HG02763 (cell line): ENCODE results near the gene COPS6.
A peak's percentile ranks its signal among the peaks of the same experiment; 100 is the strongest.

Experiments
- ATAC-seq: cut with Tn5 transposase; IDR thresholded peaks from one replicate; pipeline ENCODE4 v1.9.1; 2021; ENCODE audit warnings: mild to moderate bottlenecking, moderate library complexity; ENCODE audit not compliant: unreplicated experiment

Gene COPS6

DNA sequence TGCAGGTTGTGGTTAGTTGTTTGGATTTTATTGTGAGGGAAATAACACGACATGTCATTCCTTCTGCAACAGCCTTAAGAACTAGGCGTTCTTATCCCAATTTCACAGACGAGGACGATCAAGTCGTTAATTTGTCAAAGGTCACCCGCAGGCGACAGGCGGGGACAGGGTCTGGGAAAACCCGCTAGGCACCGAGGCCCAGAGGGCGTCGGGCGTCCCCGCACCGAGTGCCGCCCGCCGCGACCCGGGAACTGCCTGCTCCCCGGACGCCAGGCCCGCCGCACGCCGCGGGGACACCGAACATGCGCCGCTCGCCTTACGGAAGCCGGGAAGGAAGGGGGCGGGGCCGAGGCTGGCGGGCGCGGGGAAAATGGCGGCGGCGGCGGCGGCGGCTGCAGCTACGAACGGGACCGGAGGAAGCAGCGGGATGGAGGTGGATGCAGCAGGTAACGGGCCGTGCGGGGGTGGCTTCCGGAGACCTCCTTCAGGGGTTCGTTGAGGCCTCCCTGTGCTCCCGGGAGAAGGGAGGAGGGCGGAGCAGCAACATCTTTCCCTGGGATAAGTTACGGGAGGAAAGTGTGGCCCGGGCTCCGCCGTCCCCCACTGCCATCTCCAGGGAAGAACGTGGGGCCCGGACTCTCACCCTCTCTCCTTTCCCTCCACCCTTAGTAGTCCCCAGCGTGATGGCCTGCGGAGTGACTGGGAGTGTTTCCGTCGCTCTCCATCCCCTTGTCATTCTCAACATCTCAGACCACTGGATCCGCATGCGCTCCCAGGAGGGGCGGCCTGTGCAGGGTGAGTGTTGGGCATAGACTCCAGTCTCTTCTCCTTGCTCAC, at the start of gene COPS6:
Gene COPS6 (plus strand): TSS at position 349 of the 837 bp plus-strand sequence. CDS start 22 bp downstream, at position 371.
- peak; percentile 69 for ATAC-seq

DNA sequence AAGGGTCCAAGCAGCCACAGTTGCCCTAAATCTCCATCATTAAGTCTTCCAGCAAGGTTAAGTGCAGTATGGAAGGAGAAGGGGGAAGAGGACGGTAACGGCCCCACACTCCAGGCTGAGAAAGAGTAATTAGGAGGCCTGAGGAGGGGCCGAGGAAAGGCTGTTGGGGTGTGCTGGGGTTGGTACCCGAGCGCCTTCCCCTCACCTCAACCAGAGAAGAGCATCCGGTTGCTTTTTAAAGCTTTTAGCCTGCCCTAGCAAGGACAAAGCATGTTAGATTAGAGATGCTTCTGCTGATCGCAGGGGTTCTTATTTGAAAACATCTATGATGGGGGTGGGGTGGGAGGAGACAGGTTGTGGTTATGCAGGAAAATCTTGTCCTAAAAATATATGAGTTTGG, 48.2 kb upstream of the COPS6 start:
- ATAC-seq, result no peak

DNA sequence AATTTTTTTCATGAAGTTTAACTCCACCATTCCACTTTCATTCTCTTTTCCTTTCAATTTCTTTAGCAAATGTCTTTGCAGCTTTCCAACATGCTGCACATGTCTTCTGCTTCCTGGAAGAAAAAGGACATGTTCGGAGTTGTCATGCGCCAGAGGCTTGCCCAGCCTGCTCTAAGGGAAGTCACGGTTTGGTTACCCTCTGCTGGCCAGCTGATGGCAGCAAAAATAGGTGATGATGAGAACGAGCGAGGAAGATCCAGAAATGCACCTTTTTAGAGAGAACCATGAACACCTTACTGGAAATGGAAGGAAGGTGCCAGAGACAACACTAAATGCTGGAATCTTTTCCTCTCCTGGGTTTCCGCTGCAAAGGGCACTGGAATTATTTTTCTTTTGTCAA, 44.1 kb upstream of the COPS6 start:
- no peak for ATAC-seq

DNA sequence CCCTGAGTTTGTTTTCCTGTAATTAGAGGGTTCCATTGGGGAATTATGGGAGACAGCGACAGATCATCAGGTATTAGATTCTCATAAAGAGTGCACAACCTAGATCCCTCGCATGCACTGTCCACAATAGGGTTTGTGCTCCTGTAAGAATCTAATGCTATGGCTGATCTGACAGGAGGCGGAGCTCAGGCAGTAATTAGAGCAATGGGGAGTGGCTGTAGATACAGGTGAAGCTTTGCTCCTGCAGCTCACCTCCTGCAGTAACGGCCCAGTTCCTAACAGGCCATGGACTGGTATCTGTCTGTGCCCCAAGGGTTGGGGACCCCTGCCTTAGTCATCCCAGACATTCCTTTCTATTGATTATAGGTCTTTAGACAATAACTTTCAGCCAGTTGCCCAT, 40.1 kb upstream of the COPS6 start:
- no peak for ATAC-seq

DNA sequence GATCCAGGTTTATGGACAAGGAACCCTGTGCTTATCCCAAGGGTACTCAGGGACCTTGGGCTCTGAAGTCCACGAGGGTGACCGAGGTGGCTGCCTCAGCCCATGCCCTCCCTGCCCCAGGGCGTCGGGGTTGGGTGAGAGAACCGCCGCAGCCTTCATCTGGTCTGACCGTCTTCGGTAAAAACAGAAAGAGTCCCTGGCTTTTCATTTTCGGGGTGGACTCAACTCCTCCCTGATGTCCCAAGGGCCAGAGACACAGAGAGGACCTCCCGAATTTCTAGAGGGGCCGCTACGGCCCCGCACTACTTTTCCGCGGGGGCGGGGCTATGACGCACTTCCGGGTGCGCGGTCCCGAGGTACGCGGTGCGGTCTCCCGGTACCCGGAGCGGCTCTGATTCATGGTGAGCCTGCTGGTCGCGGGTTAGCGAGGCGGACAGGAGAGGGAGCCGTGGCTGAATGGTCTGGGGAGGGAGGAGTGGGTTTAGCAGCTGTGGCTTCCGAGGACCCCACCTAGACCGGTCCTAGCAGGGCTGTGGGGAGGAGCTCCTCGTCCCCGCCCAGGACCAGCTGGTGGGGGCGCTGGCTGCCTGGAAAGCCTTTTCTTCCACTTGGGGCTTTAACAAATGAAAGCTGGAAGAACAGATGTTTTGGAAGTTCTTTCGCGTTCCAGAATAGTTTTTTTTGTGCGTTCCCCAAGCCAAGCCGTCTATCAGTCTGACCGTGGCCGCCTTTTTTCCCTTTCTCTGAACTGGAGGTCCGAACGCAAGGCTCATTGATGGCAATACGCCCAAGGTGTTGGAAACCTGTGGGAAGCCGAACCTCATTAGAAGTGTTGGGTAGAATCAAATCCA, 39.1 kb upstream of the COPS6 start, which contains the start of gene ZSCAN21:
Gene ZSCAN21 (plus strand): TSS at position 334 of the 851 bp plus-strand sequence. CDS start 7,233 bp downstream, outside the sequence.
- peak; percentile 89 for ATAC-seq

DNA sequence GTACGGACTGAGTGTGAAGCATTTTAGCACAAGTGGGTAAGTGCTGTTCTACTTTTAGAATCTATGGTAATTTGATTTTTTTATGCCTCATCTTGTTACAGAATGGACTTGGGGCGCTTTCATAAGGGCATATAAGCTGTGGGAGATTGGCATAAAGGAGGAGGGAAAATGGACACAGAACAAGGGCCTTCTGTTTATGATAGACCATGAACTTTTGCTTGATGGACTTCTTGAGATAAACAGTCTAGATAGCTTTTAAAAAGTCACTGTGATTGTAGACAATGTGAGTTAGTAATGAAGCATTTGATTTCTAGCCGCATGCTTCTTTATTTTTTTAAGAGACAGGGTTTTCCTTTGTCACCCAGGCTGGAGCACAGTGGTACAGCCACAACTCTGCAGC, 37.2 kb upstream of the COPS6 start:
- ATAC-seq, result no peak

DNA sequence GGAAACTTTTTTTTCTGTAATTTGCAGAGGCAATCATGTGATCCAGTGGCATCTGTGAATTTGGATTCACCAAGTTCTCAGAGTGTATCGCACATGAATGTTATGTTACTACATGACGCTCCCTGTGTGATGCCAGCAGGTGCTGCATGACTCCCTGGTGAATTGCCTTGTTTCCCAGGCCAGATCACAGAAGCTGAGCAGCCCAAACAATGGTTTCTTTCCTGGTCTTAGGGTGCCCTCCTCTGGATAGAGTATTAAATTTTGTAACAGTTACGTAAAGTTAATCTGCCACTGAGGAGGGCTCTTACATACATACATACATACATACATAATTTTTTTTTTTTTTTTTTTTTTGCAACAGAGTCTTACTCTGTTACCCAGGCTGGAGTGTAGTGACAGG, 35.6 kb upstream of the COPS6 start:
- ATAC-seq, result no peak

DNA sequence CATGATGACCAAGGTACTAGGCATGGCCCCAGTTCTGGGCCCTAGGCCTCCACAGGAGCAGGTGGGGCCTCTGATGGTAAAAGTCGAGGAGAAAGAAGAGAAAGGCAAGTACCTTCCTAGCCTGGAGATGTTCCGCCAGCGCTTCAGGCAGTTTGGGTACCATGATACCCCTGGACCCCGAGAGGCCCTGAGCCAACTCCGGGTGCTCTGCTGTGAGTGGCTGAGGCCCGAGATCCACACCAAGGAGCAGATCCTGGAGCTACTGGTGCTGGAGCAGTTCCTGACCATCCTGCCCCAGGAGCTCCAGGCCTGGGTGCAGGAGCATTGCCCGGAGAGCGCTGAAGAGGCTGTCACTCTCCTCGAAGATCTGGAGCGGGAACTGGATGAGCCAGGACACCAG, 31.8 kb upstream of the COPS6 start:
- ATAC-seq, result no peak

DNA sequence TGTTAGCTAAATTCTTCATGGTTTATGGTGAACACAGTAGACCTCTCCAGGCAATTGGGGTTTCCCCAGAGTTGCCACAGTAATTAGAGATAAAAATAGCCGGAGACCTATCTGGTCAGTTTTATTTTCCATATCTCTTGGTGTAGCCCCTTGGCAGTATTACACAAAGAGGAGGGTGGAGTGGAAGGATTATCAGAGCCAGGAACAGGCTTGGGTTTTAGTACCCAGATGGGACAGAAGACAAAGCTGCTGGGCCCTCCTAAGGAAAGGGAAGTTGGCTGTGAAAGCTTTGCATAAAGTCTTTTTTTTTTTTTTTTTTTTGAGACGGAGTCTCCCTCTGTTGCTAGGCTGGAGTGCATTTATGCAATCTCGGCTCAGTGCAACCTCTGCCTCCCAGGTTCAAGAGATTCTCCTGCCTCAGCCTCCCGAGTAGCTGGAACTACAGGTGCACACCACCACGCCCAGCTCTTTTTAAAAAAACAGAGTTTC, 29.5 kb upstream of the COPS6 start:
- no peak for ATAC-seq

DNA sequence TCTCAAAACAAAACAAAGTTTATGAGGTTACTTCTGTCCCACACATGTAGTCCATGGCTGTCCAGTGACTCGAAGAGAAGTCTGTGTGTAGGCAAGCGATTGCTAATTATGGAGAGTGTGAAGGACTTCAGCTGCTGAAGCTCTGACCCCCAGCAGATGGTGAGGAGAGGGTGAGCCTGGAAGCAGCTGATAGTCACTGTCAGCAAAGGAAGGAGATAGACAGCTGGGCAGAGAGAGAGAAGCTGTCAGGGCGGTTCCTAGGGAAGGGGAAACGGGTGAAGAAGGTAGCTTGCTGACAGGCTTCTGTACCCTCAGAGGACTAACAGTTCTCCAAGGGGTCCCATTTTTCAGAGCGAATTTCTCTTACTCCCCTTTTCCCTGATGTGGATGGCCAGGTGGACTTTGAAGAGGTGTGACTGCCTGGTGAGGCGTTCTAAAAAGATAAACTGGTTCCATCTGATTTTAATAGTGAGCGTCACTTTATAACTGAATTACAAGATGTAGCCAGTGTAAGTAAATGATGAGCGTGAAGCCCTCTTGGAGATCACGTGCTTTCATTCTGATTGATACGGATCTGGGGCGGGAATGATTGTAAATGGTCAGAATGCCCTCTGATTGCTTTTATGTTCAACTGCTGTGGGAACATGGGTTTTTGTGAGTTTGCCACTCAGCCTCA, 27.1 kb upstream of the COPS6 start:
- ATAC-seq, result no peak

DNA sequence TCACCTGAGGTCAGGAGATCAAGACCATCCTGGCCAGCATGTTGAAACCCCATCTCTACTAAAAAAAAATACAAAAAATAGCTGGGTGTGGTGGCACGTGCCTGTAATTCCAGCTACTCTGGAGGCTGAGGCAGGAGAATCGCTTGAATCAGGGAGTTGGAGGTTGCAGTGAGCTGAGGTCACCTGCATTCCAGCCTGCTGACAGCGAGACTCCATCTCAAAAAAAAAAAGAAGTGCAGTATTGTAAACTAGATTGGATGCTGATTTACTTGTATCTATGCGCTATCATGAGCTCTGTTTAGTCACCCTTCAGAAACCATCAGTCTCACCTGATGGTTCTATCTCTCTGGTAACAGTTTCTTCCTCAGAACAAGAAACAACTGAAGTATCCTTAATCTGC, 25.4 kb upstream of the COPS6 start:
- ATAC-seq, result no peak

DNA sequence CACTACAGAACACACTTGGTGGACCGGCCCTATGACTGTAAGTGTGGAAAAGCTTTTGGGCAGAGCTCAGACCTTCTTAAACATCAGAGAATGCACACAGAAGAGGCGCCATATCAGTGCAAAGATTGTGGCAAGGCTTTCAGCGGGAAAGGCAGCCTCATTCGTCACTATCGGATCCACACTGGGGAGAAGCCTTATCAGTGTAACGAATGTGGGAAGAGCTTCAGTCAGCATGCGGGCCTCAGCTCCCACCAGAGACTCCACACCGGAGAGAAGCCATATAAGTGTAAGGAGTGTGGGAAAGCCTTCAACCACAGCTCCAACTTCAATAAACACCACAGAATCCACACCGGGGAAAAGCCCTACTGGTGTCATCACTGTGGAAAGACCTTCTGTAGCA, 24.6 kb upstream of the COPS6 start:
- no peak for ATAC-seq

DNA sequence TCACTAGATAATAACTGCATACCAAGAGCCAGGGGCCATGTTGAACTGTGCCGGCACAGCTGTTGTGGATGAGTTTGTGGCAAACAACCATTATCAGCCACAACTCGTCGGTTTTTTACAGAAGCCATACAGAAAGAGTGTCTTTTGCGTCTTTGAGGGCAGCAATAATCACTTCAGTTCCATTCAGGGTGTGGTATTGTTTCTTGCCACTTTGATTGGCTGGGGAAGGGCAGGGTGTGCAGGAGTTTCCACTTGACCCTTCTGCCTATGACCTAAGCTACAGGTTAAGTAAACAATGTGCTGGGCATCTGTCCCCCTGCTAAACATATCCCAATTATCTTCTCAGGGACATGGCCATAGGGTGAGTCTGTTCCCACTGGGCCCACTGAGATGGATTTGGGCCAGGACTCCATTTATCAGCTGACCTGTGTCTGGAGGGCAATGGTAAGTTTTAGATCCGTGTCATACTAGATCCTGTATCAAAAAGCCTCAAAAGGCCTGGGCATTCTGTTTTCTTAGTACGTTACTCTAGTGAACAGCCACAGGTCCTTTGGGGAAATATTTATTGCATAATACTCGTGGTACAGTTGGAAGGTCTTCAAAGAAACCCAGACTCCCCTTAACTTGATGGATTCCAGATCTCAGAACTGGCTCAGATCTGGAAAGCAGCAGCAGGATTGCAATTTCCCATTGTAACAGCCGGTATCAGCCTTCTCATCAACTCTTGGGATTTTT, 23.1 kb upstream of the COPS6 start:
- ATAC-seq, result no peak

DNA sequence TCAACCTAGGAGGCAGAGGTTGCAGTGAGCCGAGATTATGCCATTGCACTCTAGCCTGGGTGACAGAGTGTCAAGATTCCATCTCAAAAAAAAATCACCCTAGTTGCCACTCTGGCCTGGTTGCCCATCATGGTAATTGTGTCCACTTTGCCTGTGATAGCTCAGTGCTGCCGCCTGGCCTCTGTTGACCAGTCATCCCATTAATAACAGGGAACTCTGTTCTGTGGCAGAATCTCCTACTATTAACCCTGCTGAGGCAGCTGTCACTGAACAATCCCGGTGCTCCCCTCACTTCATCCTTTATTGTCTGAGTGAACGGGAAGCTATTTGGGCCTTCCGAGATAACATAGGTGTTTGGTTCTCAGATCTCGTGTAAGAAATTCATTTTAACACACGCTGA, 21.8 kb upstream of the COPS6 start:
- ATAC-seq, result no peak

DNA sequence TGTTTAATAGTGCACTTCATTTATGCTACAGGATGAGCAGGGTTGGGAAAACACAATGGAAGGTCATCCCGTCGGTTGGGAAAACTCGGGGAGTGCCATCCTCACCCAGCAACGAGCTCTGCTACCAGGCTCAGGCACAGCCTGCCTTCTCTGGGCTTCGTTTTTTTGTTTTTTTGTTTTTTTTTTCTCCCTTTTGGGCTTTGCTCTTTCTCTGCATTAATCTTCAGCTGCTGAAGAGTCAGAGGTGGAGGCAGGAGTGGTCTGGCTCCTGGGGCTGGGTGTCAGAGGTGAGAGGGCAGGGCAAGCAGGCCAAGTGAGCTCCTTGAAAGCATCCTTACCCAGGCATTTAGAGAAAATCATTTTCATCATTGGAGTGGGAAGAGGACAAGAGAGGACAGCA, 18.8 kb upstream of the COPS6 start:
- no peak for ATAC-seq

DNA sequence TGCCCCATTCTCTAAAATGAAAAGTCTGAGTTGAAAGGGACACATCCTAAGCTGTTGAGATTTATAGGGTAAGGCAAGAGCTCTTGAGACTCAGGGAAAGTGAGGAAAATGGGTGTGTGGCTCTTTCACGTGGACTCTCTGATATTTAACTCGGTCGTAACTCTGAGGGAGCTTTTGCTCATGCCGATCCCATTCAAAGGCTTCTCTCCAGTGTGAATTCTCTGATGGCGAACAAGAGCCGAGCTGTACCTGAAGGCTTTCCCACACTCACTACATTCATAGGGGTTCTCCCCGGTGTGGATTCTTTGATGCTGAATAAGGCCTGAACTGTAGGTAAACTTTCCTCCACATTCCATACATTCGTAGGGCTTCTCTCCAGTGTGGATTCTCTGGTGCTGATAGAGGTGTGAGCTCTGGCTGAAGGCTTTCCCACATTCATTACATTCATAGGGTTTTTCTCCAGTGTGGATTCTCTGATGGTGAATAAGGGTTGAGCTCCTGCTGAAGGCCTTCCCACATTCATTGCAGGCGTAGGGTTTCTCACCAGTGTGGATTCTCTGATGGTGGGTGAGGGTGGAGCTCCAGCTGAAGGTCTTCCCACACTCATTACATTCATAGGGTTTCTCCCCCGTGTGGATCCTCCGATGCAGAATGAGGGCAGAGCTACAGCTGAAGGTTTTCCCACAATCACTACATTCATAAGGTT, 17.6 kb upstream of the COPS6 start:
- no peak for ATAC-seq

DNA sequence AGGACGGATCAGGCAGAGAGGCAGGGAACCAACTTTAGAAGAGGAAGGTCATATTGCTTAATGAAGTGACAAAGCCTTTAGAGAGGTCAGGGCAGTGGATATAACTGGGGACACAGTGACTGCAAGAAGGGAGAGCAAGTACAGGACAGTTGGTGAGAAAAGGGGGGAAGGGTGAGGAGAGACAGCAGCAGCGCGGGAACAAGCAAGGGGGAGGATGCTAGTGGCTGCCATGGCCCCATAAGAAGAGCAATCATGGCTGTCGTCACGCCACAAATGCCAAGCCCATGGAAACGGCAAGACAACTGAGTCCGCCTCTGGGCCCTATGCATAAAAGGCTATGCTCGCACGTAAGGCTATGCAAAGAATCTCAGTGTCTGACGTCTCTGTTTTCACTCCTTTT, 16.3 kb upstream of the COPS6 start:
- ATAC-seq, result no peak

DNA sequence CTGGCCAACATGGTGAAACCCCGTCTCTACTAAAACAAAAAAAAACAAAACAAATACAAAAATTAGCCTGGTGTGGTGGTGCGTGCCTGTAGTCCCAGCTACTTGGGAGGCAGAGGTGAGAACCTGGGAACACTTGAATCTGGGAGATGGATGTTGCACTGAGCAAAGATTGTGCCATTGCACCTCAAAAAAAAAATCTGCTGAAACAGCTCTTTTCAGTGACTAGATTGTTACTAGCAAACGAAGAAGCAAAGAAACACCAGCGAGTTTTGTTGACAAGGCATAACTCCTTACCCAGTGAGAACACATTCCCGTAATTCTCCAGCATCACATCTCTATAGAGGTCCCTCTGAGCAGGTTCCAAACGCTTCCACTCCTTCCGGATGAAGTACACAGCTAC, 13.9 kb upstream of the COPS6 start:
- ATAC-seq, result no peak

DNA sequence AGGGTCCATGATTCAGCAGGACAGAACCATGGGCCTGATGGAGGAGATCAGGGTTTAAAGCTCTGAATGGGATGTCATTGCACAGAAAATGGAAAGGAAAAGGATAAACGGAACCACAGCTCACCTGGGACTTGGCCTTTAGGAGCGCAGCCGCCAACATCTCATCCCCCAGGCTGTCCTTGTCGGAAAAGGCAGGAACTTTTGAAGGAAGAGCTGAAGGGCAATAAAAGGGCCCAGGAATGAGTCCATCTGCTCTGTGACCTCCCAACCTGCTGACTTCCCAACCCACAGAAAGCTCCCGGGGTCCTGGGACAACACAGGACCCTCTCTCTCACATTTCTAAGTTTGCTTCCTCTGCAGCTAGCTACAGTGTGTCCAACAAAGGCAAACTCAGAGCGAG, 13.4 kb upstream of the COPS6 start:
- no peak for ATAC-seq

DNA sequence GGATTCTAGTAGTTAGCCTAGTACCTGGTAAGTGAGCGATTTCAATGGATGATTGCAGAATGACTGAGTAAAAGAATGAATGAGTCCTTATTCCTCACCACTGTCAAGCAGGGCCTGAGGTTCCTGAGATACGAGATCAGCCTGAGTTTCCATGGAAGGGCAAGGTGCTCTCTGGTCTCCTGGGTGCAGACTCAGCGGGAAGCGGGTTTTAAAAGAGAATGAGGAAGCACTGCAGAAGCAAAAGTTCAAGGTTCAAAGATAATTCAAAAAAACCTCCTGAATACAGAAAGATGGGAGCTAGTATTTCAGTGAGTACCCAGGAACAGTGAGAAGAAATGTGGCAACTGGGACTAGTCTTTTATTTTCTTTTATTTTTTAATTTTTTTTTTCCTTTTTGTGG, 11.6 kb upstream of the COPS6 start:
- ATAC-seq, result no peak
